Activated CD8-positive, alpha-beta T cell treated with anti-CD3 and anti-CD28 coated beads for 36 hours (primary cell): ENCODE data around the gene ATP2A2. TPM values are rescaled to one million over a fixed set of nuclear protein-coding genes. Genes with fewer than 3 reads are reported as not detected.

Source experiments
- ATAC-seq: fragments of 200-7000 bp; cut with Tn5 transposase; one replicate; pipeline ENCODE4 v1.10.0; 2021; ENCODE audit warnings: mild to moderate bottlenecking, moderate library complexity
- CTCF ChIA-PET: fragments of 350-600 bp; sonication (Branson Sonifier 250); formaldehyde crosslinking; loops from one replicate; lab custom pipeline; 2021; ENCODE audit warnings: antibody characterized with exemption; lab: Charles Lee
- POLR2A ChIA-PET: fragments of 350-600 bp; sonication (Branson Sonifier 250); formaldehyde crosslinking; loops from one replicate; lab custom pipeline; 2021; ENCODE audit warnings: antibody characterized with exemption; lab: Charles Lee
- DNase-seq: peaks from one replicate; pipeline ENCODE4 v3.0.0-alpha.2; 2020
- H3K27ac Mint-ChIP-seq: one replicate; pipeline ENCODE4 v1.8.0; 2021; ENCODE audit warnings: mild to moderate bottlenecking, mixed read lengths
- H3K27me3 Mint-ChIP-seq: one replicate; pipeline ENCODE4 v1.8.0; 2021; ENCODE audit warnings: mixed read lengths
- H3K36me3 Mint-ChIP-seq: one replicate; pipeline ENCODE4 v1.8.0; 2021; ENCODE audit warnings: low read depth, mixed read lengths
- H3K4me1 Mint-ChIP-seq: one replicate; pipeline ENCODE4 v1.8.0; 2021; ENCODE audit warnings: low read depth, mixed read lengths
- H3K4me3 Mint-ChIP-seq: one replicate; pipeline ENCODE4 v1.8.0; 2021; ENCODE audit warnings: mild to moderate bottlenecking, moderate library complexity, mixed read lengths
- H3K9me3 Mint-ChIP-seq: one replicate; pipeline ENCODE4 v1.8.0; 2021; ENCODE audit warnings: mixed read lengths
- CTCF ChIP-seq: fragments of 200-600 bp; IDR thresholded peaks from one replicate; pipeline ENCODE4 v1.8.0; 2022; ENCODE audit warnings: antibody characterized with exemption, mild to moderate bottlenecking
- intact Hi-C: fragments of 100-400 bp; cut with micrococcal nuclease; formaldehyde crosslinking; loops from one replicate; pipeline ENCODE4 v1.10.0; 2022
- total RNA-seq, 2 experiments: library from RNA; stranded (reverse); gene quantifications; one replicate each; pipeline ENCODE4 v1.2.3, GENCODE V29; 2021

Gene ATP2A2
- total RNA-seq, 2 experiments from 2014 or later = 107 to 111 TPM

GRCh38 chr12:110247340-110248095 is 33.5 kb upstream of the ATP2A2 start:
- Mint-ChIP-seq H3K9me3 (no peaks in the 10 kb centered on the region), H3K4me3 (no peak overlapping the region), H3K4me1 (no peaks in the 10 kb centered on the region), H3K27ac (no peak overlapping the region), H3K36me3 (no peaks in the 10 kb centered on the region), H3K27me3 (no peaks in the 10 kb centered on the region)
- ChIA-PET POLR2A (no interaction called here), CTCF (interaction anchor here (0.7 to 1.1 kb wide), 2 partner anchors 10 to 146 kb away, joined by 3 read pairs; no protein-coding TSS in a partner anchor)
- intact Hi-C loops = no loop called here
- ATAC-seq (no peak), DNase-seq (no peak)
- no peak for TF ChIP-seq CTCF

GRCh38 chr12:110248096-110248447 is 33.0 kb upstream of the ATP2A2 start:
- ChIA-PET POLR2A (no interaction called here), CTCF (interaction anchor here (0.7 to 1.3 kb wide), 3 partner anchors 9 to 147 kb away, joined by 3 read pairs; no protein-coding TSS in a partner anchor)
- no peaks in the 10 kb centered on the region for H3K27me3 Mint-ChIP-seq
- no peak for ATAC-seq
- DNase-seq = no peak
- no peak overlapping the region for H3K4me3 Mint-ChIP-seq
- H3K9me3 Mint-ChIP-seq = no peaks in the 10 kb centered on the region
- no peaks in the 10 kb centered on the region for H3K36me3 Mint-ChIP-seq
- H3K4me1 Mint-ChIP-seq = no peaks in the 10 kb centered on the region
- no peak overlapping the region for H3K27ac Mint-ChIP-seq
- intact Hi-C loops = no loop called here
- TF ChIP-seq CTCF = no peak

- Mint-ChIP-seq H3K36me3 (no peaks in the 10 kb centered on the region), H3K4me3 (no peak overlapping the region), H3K27ac (no peak overlapping the region), H3K4me1 (no peaks in the 10 kb centered on the region), H3K9me3 (no peaks in the 10 kb centered on the region), H3K27me3 (no peaks in the 10 kb centered on the region)
- no peak for ATAC-seq
- no peak for DNase-seq
- intact Hi-C loops = no loop called here
- POLR2A ChIA-PET = no interaction called here
- TF ChIP-seq CTCF = no peak
- CTCF ChIA-PET = interaction anchor here (1.1 to 1.6 kb wide), 3 partner anchors 8 to 75 kb away, joined by 3 to 4 read pairs (median 3); no protein-coding TSS in a partner anchor
Measured at GRCh38 chr12:110249105-110249504, 31.9 kb upstream of the ATP2A2 start.

- DNase-seq (no peak), ATAC-seq (no peak)
- CTCF ChIA-PET = interaction anchor here (1.1 to 1.6 kb wide), 3 partner anchors 8 to 10 kb away, joined by 3 to 4 read pairs (median 4); no protein-coding TSS in a partner anchor
- Mint-ChIP-seq H3K27me3 (no peaks in the 10 kb centered on the region), H3K27ac (no peak overlapping the region), H3K9me3 (no peaks in the 10 kb centered on the region), H3K4me3 (no peak overlapping the region), H3K36me3 (no peaks in the 10 kb centered on the region), H3K4me1 (no peaks in the 10 kb centered on the region)
- POLR2A ChIA-PET = interaction anchor here (0.6 kb wide), 1 partner anchor 16 kb away, joined by 3 read pairs; no protein-coding TSS in a partner anchor
- intact Hi-C loops = no loop called here
- TF ChIP-seq CTCF = no peak
Measured at GRCh38 chr12:110249716-110250225, 31.3 kb upstream of the ATP2A2 start.

- POLR2A ChIA-PET = interaction anchor here (0.8 kb wide), 1 partner anchor 127 kb away, joined by 3 read pairs; no protein-coding TSS in a partner anchor
- H3K27ac Mint-ChIP-seq = no peak overlapping the region
- TF ChIP-seq CTCF = no peak
- DNase-seq (no peak), ATAC-seq (no peak)
- CTCF ChIA-PET = no interaction called here
- no peaks in the 10 kb centered on the region for H3K4me1 Mint-ChIP-seq
- intact Hi-C loops = no loop called here
- H3K27me3 Mint-ChIP-seq = no peaks in the 10 kb centered on the region
- no peak overlapping the region for H3K4me3 Mint-ChIP-seq
- no peaks in the 10 kb centered on the region for H3K36me3 Mint-ChIP-seq
- H3K9me3 Mint-ChIP-seq = no peaks in the 10 kb centered on the region
Measured at GRCh38 chr12:110251381-110251780, 29.7 kb upstream of the ATP2A2 start.
